ENCODE data around the gene GPR84. TPM values are rescaled to one million over a fixed set of nuclear protein-coding genes. Genes with fewer than 3 reads are reported as not detected.

Gene GPR84
- total RNA-seq, 4 donors from 2014 or later: 0.39 to 0.40 TPM; not detected in 2

GRCh38 chr12:54411391-54412241 is 47.3 kb upstream of the GPR84 start:
- no peak overlapping the region for H3K4me3 ChIP-seq (replicated peaks in 1 of 3)
- peaks cover 0 to 55% of the 10 kb centered on the region in 2 donors for H3K4me1 ChIP-seq
- DNase-seq: peak in 1 of 2 donors; percentile 35
- intact Hi-C loops (cut with DNase I): no loop called here
- no peaks in the 10 kb centered on the region for H3K9me3 ChIP-seq
- H3K36me3 ChIP-seq: peaks cover 12 to 17% of the 10 kb centered on the region in 2 donors
- H3K27ac ChIP-seq: peak overlapping the region in 2 of 3 donors; percentile 58 to 66
- no peak for TF ChIP-seq POLR2A (IDR thresholded peaks at IDR 0.05)
- TF ChIP-seq CTCF (IDR thresholded peaks at IDR 0.05): no peak
- 74 to 75% methylated on average over 6 to 7 of the region's 10 CpGs for WGBS, 2 donors
- H3K27me3 ChIP-seq: no peaks in the 10 kb centered on the region

GRCh38 chr12:54409267-54409666 is 45.0 kb upstream of the GPR84 start:
- Histone ChIP-seq H3K9me3 (no peaks in the 10 kb centered on the region), H3K36me3 (peaks cover 15 to 35% of the 10 kb centered on the region in 2 donors), H3K27ac (no peak overlapping the region), H3K4me1 (peaks cover 0 to 45% of the 10 kb centered on the region in 2 donors), H3K4me3 (replicated peaks in 1 of 3) (no peak overlapping the region), H3K27me3 (no peaks in the 10 kb centered on the region)
- TF ChIP-seq POLR2A (IDR thresholded peaks at IDR 0.05) (no peak), CTCF (IDR thresholded peaks at IDR 0.05) (no peak)
- WGBS, 2 donors: 94 to 100% methylated on average over 3 to 8 of the region's 8 CpGs
- DNase-seq: no peak
- intact Hi-C loops (cut with DNase I): no loop called here

- peaks cover 33 to 54% of the 10 kb centered on the region in 2 donors for H3K36me3 ChIP-seq
- DNase-seq: no peak
- WGBS, 2 donors: 42 to 44% methylated on average over 5 of the region's 5 CpGs
- H3K9me3 ChIP-seq: no peaks in the 10 kb centered on the region
- TF ChIP-seq CTCF (IDR thresholded peaks at IDR 0.05): no peak
- no peak for TF ChIP-seq POLR2A (IDR thresholded peaks at IDR 0.05)
- no peaks in the 10 kb centered on the region for H3K27me3 ChIP-seq
- H3K4me1 ChIP-seq: peaks cover 0 to 26% of the 10 kb centered on the region in 2 donors
- intact Hi-C loops (cut with DNase I): no loop called here
- peak overlapping the region in 2 of 3 donors; percentile 34 to 35 for H3K27ac ChIP-seq
- H3K4me3 ChIP-seq (replicated peaks in 1 of 3): no peak overlapping the region
Measured at GRCh38 chr12:54407183-54407905, 43.1 kb upstream of the GPR84 start.

- no peak for DNase-seq
- Histone ChIP-seq H3K9me3 (no peaks in the 10 kb centered on the region), H3K4me3 (replicated peaks in 1 of 3) (no peak overlapping the region), H3K4me1 (peaks cover 0 to 17% of the 10 kb centered on the region in 2 donors), H3K27ac (no peak overlapping the region), H3K36me3 (peaks cover 49 to 72% of the 10 kb centered on the region in 2 donors), H3K27me3 (no peaks in the 10 kb centered on the region)
- no peak for TF ChIP-seq CTCF (IDR thresholded peaks at IDR 0.05)
- 92 to 99% methylated on average over 7 of the region's 7 CpGs for whole genome bisulfite sequencing, 2 donors
- intact Hi-C loops (cut with DNase I): no loop called here
Measured at GRCh38 chr12:54405573-54405972, 41.3 kb upstream of the GPR84 start.

- H3K27ac ChIP-seq: no peak overlapping the region
- H3K9me3 ChIP-seq: no peaks in the 10 kb centered on the region
- intact Hi-C loops (cut with DNase I): no loop called here
- no peaks in the 10 kb centered on the region for H3K27me3 ChIP-seq
- peaks cover 0 to 17% of the 10 kb centered on the region in 2 donors for H3K4me1 ChIP-seq
- WGBS, 2 donors: 82% methylated on average over 6 to 7 of the region's 10 CpGs
- no peak for DNase-seq
- TF ChIP-seq CTCF (IDR thresholded peaks at IDR 0.05) (no peak), POLR2A (IDR thresholded peaks at IDR 0.05) (no peak)
- peaks cover 54 to 76% of the 10 kb centered on the region in 2 donors for H3K36me3 ChIP-seq
- no peak overlapping the region for H3K4me3 ChIP-seq (replicated peaks in 1 of 3)
Measured at GRCh38 chr12:54405106-54405505, 40.8 kb upstream of the GPR84 start.

Data from thyroid gland (tissue), 4 donors.